GM18873 (cell line): ENCODE data around the gene CREG1.

ENCODE experiments used
- ATAC-seq: cut with Tn5 transposase; IDR thresholded peaks from one replicate; pipeline ENCODE4 v1.9.1; 2021; ENCODE audit warnings: mild to moderate bottlenecking, moderate library complexity, moderate number of reproducible peaks; ENCODE audit not compliant: unreplicated experiment, low FRiP score

CREG1 gene

GRCh38 chr1:167532964-167533824 is 20.4 kb downstream of the CREG1 start:
- ATAC-seq, result no peak

GRCh38 chr1:167532375-167532774 is 21.2 kb downstream of the CREG1 start:
- ATAC-seq, result no peak

GRCh38 chr1:167529829-167530474 is 23.6 kb downstream of the CREG1 start:
- ATAC-seq, result no peak

GRCh38 chr1:167528057-167528728 is 25.4 kb downstream of the CREG1 start:
- ATAC-seq, result no peak

GRCh38 chr1:167526667-167527383 is 26.7 kb downstream of the CREG1 start:
- ATAC-seq, result no peak

- no peak for ATAC-seq
Observed at GRCh38 chr1:167524651-167525050, 28.9 kb downstream of the CREG1 start.

- no peak for ATAC-seq
Observed at GRCh38 chr1:167522246-167522645, 31.3 kb downstream of the CREG1 start.

GRCh38 chr1:167520711-167521206 is 32.8 kb downstream of the CREG1 start:
- no peak for ATAC-seq

GRCh38 chr1:167518331-167518700 is 35.2 kb downstream of the CREG1 start, which contains the start of gene CD247:
Gene CD247, minus strand, starts transcription at chr1:167518529. Its CDS starts 64 bp downstream, at chr1:167518465.
- ATAC-seq, result no peak

GRCh38 chr1:167517535-167518330 is 35.8 kb downstream of the CREG1 start:
- ATAC-seq, result no peak

- ATAC-seq, result no peak
Observed at GRCh38 chr1:167516404-167517388, 36.9 kb downstream of the CREG1 start.

- no peak for ATAC-seq
Observed at GRCh38 chr1:167515893-167516321, 37.7 kb downstream of the CREG1 start.

GRCh38 chr1:167515461-167515860 is 38.1 kb downstream of the CREG1 start:
- ATAC-seq, result no peak

GRCh38 chr1:167514288-167514687 is 39.3 kb downstream of the CREG1 start:
- ATAC-seq, result no peak

- ATAC-seq, result no peak
Observed at GRCh38 chr1:167512046-167512654, 41.4 kb downstream of the CREG1 start.

GRCh38 chr1:167511374-167511986 is 42.1 kb downstream of the CREG1 start:
- no peak for ATAC-seq

GRCh38 chr1:167510881-167511280 is 42.7 kb downstream of the CREG1 start:
- ATAC-seq, result no peak

GRCh38 chr1:167510244-167510643 is 43.3 kb downstream of the CREG1 start:
- no peak for ATAC-seq
